ENCODE data around the gene CDK14. TPM values are rescaled to one million over a fixed set of nuclear protein-coding genes. Genes with fewer than 3 reads are reported as not detected.
A peak's percentile ranks its signal among the peaks of the same experiment; 100 is the strongest.

Gene CDK14
- total RNA-seq, 1 experiment from 2014 or later = 57.9 TPM

DNA sequence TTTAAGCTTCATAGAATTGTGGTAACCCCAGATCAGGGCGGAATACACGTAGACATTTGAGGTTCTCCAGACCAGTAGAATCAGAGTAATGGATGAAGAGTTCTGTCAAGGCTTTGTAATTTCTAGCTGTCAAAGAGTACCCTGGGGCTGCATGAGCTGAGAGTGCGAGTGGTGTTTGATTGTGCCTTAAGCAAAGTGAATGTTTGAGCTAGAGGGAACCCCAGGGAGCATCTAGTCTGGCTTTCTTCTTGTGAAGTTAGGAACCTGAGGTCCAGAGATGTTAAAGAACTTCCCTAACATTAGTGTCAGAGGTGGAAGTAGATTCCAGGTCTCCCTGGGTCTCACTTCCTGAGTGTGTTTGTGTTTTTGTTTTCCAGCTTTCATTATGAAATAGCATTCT is 455.8 kb downstream of the CDK14 start:
- Mint-ChIP-seq H3K4me1 (peaks cover 21% of the 10 kb centered on the region), H3K4me3 (no peak overlapping the region), H3K36me3 (0 out of 2 replicates have a peak, but pooled peaks cover 2% of the 10 kb centered on the region), H3K27me3 (ENCODE audit: low read depth) (peaks cover 68% of the 10 kb centered on the region), H3K9me3 (peaks cover 3% of the 10 kb centered on the region; the same call in 1 of the 2 replicates), H3K27ac (no peak overlapping the region)
- CTCF ChIA-PET = interaction anchor here (1.1 kb wide), 1 partner anchor 18 kb away, joined by 3 read pairs; no protein-coding TSS in a partner anchor
- ATAC-seq (peak; percentile 80), DNase-seq (ENCODE audit: low spot score) (no peak)
- POLR2A ChIA-PET = no interaction called here
- TF ChIP-seq, protein P1, sequence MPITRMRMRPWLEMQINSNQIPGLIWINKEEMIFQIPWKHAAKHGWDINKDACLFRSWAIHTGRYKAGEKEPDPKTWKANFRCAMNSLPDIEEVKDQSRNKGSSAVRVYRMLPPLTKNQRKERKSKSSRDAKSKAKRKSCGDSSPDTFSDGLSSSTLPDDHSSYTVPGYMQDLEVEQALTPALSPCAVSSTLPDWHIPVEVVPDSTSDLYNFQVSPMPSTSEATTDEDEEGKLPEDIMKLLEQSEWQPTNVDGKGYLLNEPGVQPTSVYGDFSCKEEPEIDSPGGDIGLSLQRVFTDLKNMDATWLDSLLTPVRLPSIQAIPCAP (CRISPR knock-in tag; IDR thresholded peaks at IDR 0.05) = no peak

DNA sequence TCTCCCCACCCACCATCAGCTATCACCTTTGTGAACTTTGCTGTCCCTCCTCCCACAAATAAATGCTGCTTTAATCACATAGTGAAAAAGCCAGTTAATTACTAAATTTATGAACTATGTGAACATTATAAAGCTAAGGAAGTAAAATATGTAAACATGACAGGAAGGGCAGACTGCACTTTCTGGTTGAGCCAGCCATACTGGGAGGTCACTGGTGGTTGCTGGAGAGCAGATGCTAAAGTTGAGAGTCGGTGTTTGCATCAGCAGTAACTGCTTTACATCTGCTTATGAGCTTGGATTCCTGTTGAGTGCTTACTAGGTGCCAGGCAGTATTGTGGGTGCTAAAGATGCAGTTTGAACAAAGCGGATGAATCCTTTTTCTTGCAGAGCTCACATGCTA is 458.3 kb downstream of the CDK14 start:
- ATAC-seq (no peak), DNase-seq (ENCODE audit: low spot score) (no peak)
- Mint-ChIP-seq H3K36me3 (0 out of 2 replicates have a peak, but pooled peaks cover 2% of the 10 kb centered on the region), H3K9me3 (peaks cover 3% of the 10 kb centered on the region; the same call in 1 of the 2 replicates), H3K27ac (no peak overlapping the region), H3K4me3 (no peak overlapping the region), H3K27me3 (ENCODE audit: low read depth) (peaks cover 55% of the 10 kb centered on the region), H3K4me1 (peaks cover 21% of the 10 kb centered on the region)
- no peak for TF ChIP-seq EMX1 (CRISPR knock-in tag; IDR thresholded peaks at IDR 0.05)
- TF ChIP-seq ATF1 (CRISPR knock-in tag; IDR thresholded peaks at IDR 0.05) = no peak
- no peak for TF ChIP-seq CREM (CRISPR knock-in tag; IDR thresholded peaks at IDR 0.05)
- TF ChIP-seq ZNF232 (CRISPR knock-in tag; IDR thresholded peaks at IDR 0.05) = no peak
- no peak for TF ChIP-seq TEAD1 (CRISPR knock-in tag; IDR thresholded peaks at IDR 0.05)
- TF ChIP-seq KAT7 (CRISPR knock-in tag; IDR thresholded peaks at IDR 0.05; ENCODE audit: borderline replicate concordance) = no peak
- no peak for TF ChIP-seq E2F4 (CRISPR knock-in tag; IDR thresholded peaks at IDR 0.05; ENCODE audit: borderline replicate concordance, low read depth)
- no peak for TF ChIP-seq FOXP4 (CRISPR knock-in tag; IDR thresholded peaks at IDR 0.05)
- TF ChIP-seq, protein P2, sequence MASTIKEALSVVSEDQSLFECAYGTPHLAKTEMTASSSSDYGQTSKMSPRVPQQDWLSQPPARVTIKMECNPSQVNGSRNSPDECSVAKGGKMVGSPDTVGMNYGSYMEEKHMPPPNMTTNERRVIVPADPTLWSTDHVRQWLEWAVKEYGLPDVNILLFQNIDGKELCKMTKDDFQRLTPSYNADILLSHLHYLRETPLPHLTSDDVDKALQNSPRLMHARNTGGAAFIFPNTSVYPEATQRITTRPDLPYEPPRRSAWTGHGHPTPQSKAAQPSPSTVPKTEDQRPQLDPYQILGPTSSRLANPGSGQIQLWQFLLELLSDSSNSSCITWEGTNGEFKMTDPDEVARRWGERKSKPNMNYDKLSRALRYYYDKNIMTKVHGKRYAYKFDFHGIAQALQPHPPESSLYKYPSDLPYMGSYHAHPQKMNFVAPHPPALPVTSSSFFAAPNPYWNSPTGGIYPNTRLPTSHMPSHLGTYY (CRISPR knock-in tag; IDR thresholded peaks at IDR 0.05) = no peak
- TF ChIP-seq, protein P3, sequence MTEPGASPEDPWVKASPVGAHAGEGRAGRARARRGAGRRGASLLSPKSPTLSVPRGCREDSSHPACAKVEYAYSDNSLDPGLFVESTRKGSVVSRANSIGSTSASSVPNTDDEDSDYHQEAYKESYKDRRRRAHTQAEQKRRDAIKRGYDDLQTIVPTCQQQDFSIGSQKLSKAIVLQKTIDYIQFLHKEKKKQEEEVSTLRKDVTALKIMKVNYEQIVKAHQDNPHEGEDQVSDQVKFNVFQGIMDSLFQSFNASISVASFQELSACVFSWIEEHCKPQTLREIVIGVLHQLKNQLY (CRISPR knock-in tag; IDR thresholded peaks at IDR 0.05) = no peak
- TF ChIP-seq SMAD4 (CRISPR knock-in tag; IDR thresholded peaks at IDR 0.05) = no peak
- TF ChIP-seq CBFB (CRISPR knock-in tag; IDR thresholded peaks at IDR 0.05; ENCODE audit: low read depth) = no peak
- TF ChIP-seq ATF2 (CRISPR knock-in tag; IDR thresholded peaks at IDR 0.05; ENCODE audit: borderline replicate concordance, low read depth) = no peak
- TF ChIP-seq SP1 (CRISPR knock-in tag; conservative IDR thresholded peaks at IDR 0.05) = no peak
- TF ChIP-seq, protein P4, sequence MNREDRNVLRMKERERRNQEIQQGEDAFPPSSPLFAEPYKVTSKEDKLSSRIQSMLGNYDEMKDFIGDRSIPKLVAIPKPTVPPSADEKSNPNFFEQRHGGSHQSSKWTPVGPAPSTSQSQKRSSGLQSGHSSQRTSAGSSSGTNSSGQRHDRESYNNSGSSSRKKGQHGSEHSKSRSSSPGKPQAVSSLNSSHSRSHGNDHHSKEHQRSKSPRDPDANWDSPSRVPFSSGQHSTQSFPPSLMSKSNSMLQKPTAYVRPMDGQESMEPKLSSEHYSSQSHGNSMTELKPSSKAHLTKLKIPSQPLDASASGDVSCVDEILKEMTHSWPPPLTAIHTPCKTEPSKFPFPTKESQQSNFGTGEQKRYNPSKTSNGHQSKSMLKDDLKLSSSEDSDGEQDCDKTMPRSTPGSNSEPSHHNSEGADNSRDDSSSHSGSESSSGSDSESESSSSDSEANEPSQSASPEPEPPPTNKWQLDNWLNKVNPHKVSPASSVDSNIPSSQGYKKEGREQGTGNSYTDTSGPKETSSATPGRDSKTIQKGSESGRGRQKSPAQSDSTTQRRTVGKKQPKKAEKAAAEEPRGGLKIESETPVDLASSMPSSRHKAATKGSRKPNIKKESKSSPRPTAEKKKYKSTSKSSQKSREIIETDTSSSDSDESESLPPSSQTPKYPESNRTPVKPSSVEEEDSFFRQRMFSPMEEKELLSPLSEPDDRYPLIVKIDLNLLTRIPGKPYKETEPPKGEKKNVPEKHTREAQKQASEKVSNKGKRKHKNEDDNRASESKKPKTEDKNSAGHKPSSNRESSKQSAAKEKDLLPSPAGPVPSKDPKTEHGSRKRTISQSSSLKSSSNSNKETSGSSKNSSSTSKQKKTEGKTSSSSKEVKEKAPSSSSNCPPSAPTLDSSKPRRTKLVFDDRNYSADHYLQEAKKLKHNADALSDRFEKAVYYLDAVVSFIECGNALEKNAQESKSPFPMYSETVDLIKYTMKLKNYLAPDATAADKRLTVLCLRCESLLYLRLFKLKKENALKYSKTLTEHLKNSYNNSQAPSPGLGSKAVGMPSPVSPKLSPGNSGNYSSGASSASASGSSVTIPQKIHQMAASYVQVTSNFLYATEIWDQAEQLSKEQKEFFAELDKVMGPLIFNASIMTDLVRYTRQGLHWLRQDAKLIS (CRISPR knock-in tag; IDR thresholded peaks at IDR 0.05; ENCODE audit: borderline replicate concordance) = no peak
- CTCF ChIA-PET = interaction anchor here (0.6 kb wide), 1 partner anchor 239 kb away, joined by 3 read pairs; no protein-coding TSS in a partner anchor
- POLR2A ChIA-PET = no interaction called here
